Mononuclear cell (primary cell): ENCODE measurements around the gene TYR. TPM values are rescaled to one million over a fixed set of nuclear protein-coding genes. Genes with fewer than 3 reads are reported as not detected.
"Not testable (repeated sequence)": the region's sequence is repeated elsewhere in the genome, so short reads cannot be mapped to it uniquely, and the experiment has no call there.

ENCODE experiments used
- H3K27me3 ChIP-seq: 2 replicates; pipeline ENCODE4 v1.6.0; 2011; ENCODE audit warnings: low read length, control low read depth; ENCODE audit not compliant: insufficient read depth
- H3K4me1 ChIP-seq: 2 replicates; pipeline ENCODE4 v1.5.1; 2011; ENCODE audit warnings: mild to moderate bottlenecking, low read length, control low read depth; ENCODE audit not compliant: insufficient read depth
- H3K4me3 ChIP-seq: 2 replicates; pipeline ENCODE4 v1.5.1; 2011; ENCODE audit warnings: mild to moderate bottlenecking, low read length, moderate library complexity
- H3K9me3 ChIP-seq: 2 replicates; pipeline ENCODE4 v1.5.1; 2011; ENCODE audit warnings: low read depth, mild to moderate bottlenecking, control low read depth, low read length
- total RNA-seq: library from RNA; depleted of rRNA; stranded (reverse); fragments of >200 nt; gene quantifications from one replicate; pipeline ENCODE4 v1.2.3, GENCODE V29; 2012

Gene TYR
- total RNA-seq, 1 donor = not detected

DNA sequence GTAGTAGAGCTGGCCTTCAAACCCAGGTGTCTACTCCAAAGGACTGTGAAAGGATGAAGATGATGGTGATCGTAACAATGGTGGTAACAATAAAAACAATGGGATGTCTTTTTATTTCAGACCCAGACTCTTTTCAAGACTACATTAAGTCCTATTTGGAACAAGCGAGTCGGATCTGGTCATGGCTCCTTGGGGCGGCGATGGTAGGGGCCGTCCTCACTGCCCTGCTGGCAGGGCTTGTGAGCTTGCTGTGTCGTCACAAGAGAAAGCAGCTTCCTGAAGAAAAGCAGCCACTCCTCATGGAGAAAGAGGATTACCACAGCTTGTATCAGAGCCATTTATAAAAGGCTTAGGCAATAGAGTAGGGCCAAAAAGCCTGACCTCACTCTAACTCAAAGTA lies 117.3 kb downstream of the TYR start:
- H3K4me3 ChIP-seq, H3K27me3 ChIP-seq, H3K9me3 ChIP-seq, H3K4me1 ChIP-seq: not testable (repeated sequence)

DNA sequence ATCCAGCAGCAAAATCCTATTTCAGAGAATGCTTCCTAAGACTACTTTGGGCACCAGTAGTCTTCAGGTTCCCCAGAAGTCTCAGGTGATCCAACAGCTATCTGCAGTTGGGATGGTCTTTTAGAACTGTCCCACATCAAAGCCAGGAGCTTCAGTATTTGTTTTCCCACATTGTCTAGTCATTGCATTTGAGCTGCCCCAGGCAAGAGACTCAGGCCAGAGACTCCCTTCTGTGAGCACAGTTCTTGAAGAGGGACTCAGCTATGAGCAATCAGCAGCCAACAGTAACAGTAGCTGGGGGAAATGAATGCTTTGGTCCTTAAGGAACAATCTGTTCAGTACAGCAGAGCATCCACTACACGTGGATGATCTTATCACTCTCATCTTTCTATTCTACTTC lies 125.4 kb downstream of the TYR start:
- not testable (repeated sequence) for H3K4me1 ChIP-seq, H3K4me3 ChIP-seq

DNA sequence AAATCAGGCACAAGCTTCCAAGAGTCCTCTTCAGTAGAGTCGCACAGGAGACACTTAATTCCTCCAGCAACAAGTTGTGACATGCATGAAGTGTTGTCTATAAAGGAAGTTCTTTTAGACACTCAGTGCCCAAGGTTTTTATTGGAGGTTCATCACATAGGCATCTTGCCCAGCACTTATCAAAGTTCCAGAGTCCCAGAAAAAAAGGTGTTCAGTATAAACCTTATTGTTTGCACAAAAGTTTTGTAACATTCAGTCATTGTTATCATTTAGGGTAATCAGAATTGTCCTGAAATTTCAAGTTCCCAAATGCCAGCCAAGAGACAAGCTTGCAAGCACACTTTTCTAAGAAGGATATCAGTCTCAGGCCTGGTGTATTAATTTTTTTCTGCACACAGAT lies 130.6 kb downstream of the TYR start:
- not testable (repeated sequence) for H3K27me3 ChIP-seq, H3K4me1 ChIP-seq, H3K4me3 ChIP-seq, H3K9me3 ChIP-seq

More for the DNA sequence above, 125.4 kb downstream of the TYR start:
- H3K9me3 ChIP-seq, H3K27me3 ChIP-seq: not testable (repeated sequence)

DNA sequence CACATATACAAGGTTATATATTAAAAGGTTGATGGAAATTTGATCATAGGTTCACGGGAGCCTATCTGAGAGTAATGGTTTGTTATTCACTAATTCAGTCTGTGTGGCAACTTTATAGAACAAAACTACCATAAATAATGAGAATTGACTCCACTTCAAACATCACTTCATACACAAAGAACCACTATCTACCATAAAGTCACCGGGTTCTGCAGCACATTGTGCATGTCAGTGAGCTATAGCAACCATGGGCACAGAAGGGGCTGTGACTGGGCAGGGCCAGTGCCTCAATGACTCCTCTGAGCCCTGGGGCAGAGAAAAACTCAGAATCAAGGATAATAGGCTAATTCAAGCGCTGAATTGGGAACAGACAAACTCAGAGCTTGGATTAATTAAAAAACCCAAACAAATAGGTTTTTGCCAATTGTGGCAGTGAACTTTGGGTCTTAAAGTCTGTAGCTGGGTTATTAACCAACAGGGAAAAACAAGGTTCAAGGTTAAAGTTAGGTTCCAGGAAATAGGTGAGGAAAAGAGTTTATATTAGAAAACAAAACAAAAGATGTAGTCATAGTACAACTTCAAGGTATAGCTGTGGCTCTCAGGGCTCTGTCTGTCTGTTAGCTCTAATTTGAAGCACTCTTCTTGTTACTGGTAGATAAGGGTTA lies 131.8 kb downstream of the TYR start:
- H3K9me3 ChIP-seq, H3K4me3 ChIP-seq, H3K27me3 ChIP-seq, H3K4me1 ChIP-seq: not testable (repeated sequence)

DNA sequence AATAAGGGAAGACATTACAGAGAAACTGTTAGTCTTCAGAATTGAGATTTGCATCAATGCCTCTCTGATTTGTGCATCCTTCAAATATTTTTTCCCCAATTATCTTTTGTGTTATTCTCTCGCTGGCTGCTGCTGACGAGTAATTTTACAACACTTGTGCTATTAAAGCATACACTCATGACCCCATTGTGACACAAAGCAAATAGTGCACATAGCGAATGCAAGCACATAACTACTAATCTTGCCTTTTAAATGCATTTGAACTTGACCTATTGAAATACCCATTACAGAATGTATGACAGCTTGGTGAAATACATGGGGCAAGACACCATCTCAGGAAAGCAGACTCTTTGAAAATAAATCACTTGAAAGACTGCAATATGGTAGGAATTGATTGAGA lies 132.9 kb downstream of the TYR start:
- H3K9me3 ChIP-seq, H3K27me3 ChIP-seq, H3K4me3 ChIP-seq, H3K4me1 ChIP-seq: not testable (repeated sequence)

DNA sequence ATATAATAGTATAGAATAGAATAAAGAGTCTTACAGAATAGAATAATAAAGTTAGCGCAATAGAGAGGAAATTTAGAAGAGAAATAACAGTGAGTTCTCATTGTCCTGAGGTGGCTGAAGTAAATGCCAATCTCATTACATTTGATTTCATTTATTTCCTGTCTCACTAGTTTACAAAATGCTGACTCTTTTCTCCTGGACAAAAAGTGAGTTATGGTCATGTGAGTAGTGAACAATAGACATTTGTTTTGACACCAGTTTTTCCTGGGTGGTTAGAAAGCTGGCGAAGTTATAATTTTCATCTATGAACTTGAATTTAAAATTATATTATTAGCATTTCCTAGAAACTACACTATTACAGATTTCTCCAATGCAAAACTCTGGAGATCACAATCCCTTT lies 143.7 kb downstream of the TYR start:
- Histone ChIP-seq H3K27me3 (no peaks in the 10 kb centered on the region), H3K4me1 (no peaks in the 10 kb centered on the region), H3K4me3 (no peak overlapping the region), H3K9me3 (no peaks in the 10 kb centered on the region)

DNA sequence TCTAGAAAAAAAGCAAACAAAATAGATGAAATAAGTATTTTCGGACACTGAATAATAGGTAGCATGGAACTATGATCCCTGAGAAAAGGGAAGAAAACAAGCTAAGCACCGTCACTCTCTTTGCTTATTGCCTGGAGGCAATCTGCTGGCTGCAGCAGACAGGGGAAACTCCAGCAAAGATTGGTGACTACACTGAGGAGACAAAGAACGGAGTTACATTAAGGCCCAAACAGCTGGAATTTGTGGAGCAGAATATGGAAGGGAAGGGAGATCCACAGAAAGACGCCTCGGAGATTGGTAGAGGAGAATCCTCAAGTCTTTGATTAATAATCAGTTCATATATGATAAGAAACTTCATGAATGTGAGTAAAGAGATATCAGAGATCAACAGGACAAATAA lies 150.2 kb downstream of the TYR start:
- no peaks in the 10 kb centered on the region for H3K4me1 ChIP-seq
- H3K9me3 ChIP-seq = no peaks in the 10 kb centered on the region
- no peak overlapping the region for H3K4me3 ChIP-seq
- no peaks in the 10 kb centered on the region for H3K27me3 ChIP-seq

DNA sequence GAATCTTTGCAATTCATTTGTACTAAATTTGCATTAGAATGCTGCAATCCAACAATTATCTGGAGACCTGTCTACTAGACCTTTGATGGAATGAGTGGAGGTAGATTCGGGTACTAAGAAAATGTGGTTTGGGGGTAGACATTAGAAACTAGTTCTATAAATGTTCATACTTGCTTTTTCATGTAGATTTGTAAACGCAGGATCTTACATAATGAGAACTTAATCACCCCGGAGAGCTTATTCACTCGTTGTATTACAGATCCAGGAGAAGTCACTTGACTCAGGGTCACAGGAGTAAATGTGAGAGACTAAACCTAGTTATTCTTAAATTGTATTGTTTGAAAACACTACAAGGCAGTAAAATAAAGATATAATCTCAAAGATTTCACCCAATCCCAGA lies 154.3 kb downstream of the TYR start:
- H3K4me3 ChIP-seq, H3K4me1 ChIP-seq, H3K27me3 ChIP-seq, H3K9me3 ChIP-seq: not testable (repeated sequence)

DNA sequence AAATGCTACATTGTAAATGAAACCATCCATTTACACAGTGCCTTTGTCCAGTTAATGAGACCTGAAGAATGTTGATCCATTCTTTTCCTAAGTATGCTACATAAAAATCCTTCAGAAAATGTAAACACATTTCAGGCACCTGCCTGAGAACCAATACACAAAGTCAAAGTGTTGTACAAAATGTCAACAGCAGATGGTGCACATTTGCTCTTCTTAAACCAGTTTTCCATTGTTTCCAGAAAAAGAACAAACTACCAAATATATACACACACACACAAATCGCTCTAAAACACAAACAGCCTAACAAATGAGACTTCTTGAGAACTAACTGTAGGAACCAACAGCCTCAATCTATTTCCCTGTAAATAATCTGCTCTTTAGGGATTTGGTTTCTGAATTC lies 156.0 kb downstream of the TYR start:
- not testable (repeated sequence) for H3K4me3 ChIP-seq, H3K27me3 ChIP-seq, H3K4me1 ChIP-seq, H3K9me3 ChIP-seq

DNA sequence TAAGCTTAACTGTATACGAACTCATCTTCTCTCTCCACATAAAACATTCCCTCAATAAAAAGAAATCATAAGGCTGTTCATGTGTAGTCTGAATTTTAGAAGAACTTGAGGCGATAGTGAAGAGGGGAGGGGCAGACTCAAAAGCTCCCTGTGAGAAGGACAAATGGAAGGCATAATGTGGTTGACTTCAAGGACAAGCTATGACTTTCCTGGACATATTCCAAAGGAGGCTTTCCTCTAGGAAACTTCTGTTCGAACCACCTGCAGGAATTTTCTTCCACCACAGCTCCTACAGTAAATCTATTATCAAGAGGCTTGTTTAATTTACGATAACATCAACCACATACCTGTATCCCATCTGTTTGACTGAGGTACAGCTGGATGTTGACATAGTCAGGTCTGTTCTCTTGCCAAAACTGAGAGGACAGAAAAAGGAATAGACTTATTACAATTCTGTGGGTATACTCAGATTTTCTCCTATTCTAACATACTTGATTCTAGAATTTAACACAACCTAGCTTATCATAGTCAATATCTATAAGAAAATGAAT lies 159.5 kb downstream of the TYR start:
- H3K4me1 ChIP-seq, H3K27me3 ChIP-seq, H3K4me3 ChIP-seq, H3K9me3 ChIP-seq: not testable (repeated sequence)

DNA sequence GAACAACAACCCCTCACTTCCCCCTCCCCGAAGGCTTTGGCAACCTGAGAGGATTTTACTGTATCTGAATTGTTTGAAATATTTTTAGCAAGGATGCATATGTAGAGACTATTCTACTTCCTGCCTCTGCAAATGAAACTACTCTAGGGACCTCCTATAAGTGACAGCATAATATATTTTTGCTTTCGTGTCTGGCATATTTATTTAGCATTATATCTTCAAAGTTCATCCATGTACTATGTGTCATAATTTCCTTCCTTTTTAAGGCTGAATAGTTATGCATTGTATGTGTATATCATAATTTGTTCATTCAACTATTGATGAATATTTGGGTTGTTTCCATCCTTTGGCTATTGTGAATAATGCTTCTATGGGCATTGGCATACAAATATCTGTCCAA lies 160.4 kb downstream of the TYR start:
- H3K4me1 ChIP-seq, H3K27me3 ChIP-seq, H3K9me3 ChIP-seq, H3K4me3 ChIP-seq: not testable (repeated sequence)

DNA sequence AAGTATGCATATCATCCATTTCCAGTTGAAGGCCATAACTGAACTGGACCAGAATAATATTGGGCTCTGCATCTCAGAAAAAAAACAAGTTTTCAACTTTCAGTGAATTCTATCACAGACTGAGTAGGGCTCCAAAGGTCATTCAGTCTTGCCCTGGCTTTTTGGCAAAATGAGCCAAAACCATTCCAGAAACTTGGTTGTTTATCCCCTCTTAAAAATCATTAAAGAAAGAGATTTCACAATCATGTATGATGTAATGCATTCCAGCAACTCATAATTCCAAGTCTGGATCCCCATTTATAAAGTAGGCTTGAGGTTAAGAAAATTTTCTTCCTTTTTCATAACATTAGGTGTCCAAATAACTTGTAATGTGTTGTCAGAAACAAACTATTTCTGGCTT lies 162.8 kb downstream of the TYR start:
- H3K27me3 ChIP-seq, H3K9me3 ChIP-seq, H3K4me3 ChIP-seq, H3K4me1 ChIP-seq: not testable (repeated sequence)

DNA sequence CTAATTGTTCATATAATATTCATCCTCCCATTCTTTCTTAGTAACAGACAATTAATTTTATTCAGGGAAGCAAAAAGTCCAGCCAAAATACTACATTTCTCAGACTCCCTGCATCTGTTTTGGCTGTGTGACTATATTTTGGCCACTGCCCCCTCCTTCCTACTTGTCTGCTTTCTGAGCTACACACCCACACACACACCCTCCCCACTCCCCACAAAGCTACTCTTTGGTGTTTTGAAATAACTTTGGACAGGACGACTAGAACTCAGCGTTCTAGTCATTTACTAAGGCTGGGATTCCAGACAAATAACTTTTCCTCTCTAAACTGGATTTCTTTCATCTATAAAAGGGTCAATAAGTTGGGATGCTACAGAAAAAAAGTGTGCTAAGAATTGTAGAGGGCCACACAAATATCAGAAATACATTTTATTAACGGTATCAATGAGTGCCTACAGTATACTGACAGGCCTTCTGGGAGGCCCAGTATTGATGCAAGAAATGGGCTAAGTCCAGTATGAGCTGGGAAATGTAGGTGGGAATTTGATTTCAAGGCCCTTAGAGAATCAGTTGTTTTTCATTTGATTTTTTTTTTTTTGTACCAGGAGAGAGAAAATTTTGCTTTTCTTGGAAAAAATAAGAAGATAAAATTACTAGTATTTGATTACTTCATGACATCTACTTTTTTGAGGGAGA lies 165.4 kb downstream of the TYR start:
- H3K9me3 ChIP-seq, H3K4me1 ChIP-seq, H3K4me3 ChIP-seq, H3K27me3 ChIP-seq: not testable (repeated sequence)
